ENCODE measurements around the gene PHKG1. TPM values are rescaled to one million over a fixed set of nuclear protein-coding genes. Genes with fewer than 3 reads are reported as not detected.
"Not testable (repeated sequence)": the region's sequence is repeated elsewhere in the genome, so short reads cannot be mapped to it uniquely, and the experiment has no call there.

Gene PHKG1
- total RNA-seq, 2 donors from 2014 or later, result 1.1 to 1.7 TPM

GRCh38 chr7:56079450-56080185, 13.1 kb downstream of the PHKG1 start:
- no peaks in the 10 kb centered on the region for H3K27me3 ChIP-seq
- intact Hi-C loops (cut with DNase I), result no loop called here

GRCh38 chr7:56078196-56078595, 14.6 kb downstream of the PHKG1 start:
- H3K36me3 ChIP-seq, result no peaks in the 10 kb centered on the region

More at GRCh38 chr7:56079450-56080185, 13.1 kb downstream of the PHKG1 start:
- Histone ChIP-seq H3K4me3 (no peak overlapping the region), H3K4me1 (no peaks in the 10 kb centered on the region), H3K27ac (no peak overlapping the region), H3K36me3 (no peaks in the 10 kb centered on the region), H3K9ac (ENCODE audit: low read depth in 2 of 2, low read length in 2 of 2) (peak overlapping the region in 1 of 2 donors; percentile 35), H3K9me3 (no peaks in the 10 kb centered on the region)
- DNase-seq, result peak; percentile 33
- peak; percentile 24 for TF ChIP-seq CTCF (IDR thresholded peaks at IDR 0.05)

GRCh38 chr7:56077681-56078080, 15.1 kb downstream of the PHKG1 start:
- no peak for DNase-seq

More at GRCh38 chr7:56078196-56078595, 14.6 kb downstream of the PHKG1 start:
- intact Hi-C loops (cut with DNase I), result no loop called here
- H3K27me3 ChIP-seq, result no peaks in the 10 kb centered on the region
- H3K9me3 ChIP-seq, result no peaks in the 10 kb centered on the region
- H3K27ac ChIP-seq, result no peak overlapping the region
- DNase-seq, result no peak
- no peaks in the 10 kb centered on the region for H3K4me1 ChIP-seq
- no peak for TF ChIP-seq CTCF (IDR thresholded peaks at IDR 0.05)
- no peak overlapping the region for H3K9ac ChIP-seq (ENCODE audit: low read depth in 2 of 2, low read length in 2 of 2)
- no peak overlapping the region for H3K4me3 ChIP-seq

GRCh38 chr7:56074371-56074791, 18.4 kb downstream of the PHKG1 start:
- Histone ChIP-seq H3K4me1 (no peaks in the 10 kb centered on the region), H3K9me3 (no peaks in the 10 kb centered on the region), H3K4me3 (no peak overlapping the region), H3K27me3 (no peaks in the 10 kb centered on the region), H3K36me3 (no peaks in the 10 kb centered on the region), H3K9ac (ENCODE audit: low read depth in 2 of 2, low read length in 2 of 2) (no peak overlapping the region), H3K27ac (no peak overlapping the region)
- peak; percentile 87 for DNase-seq
- peak; percentile 92 for TF ChIP-seq CTCF (IDR thresholded peaks at IDR 0.05)
- intact Hi-C loops (cut with DNase I), result loop anchor here (2.0 kb wide), 2 partner anchors 70 to 434 kb away; no protein-coding TSS in a partner anchor

More at GRCh38 chr7:56077681-56078080, 15.1 kb downstream of the PHKG1 start:
- H3K4me1 ChIP-seq, result no peaks in the 10 kb centered on the region
- no peaks in the 10 kb centered on the region for H3K36me3 ChIP-seq
- H3K9ac ChIP-seq (ENCODE audit: low read depth in 2 of 2, low read length in 2 of 2), result no peak overlapping the region
- intact Hi-C loops (cut with DNase I), result no loop called here
- H3K9me3 ChIP-seq, result no peaks in the 10 kb centered on the region
- no peaks in the 10 kb centered on the region for H3K27me3 ChIP-seq
- H3K27ac ChIP-seq, result no peak overlapping the region
- no peak overlapping the region for H3K4me3 ChIP-seq
- TF ChIP-seq CTCF (IDR thresholded peaks at IDR 0.05), result no peak

- H3K27me3 ChIP-seq; H3K4me1 ChIP-seq; intact Hi-C loops (cut with DNase I); DNase-seq; H3K9ac ChIP-seq (ENCODE audit: low read depth in 2 of 2, low read length in 2 of 2); H3K36me3 ChIP-seq; H3K27ac ChIP-seq; H3K4me3 ChIP-seq; H3K9me3 ChIP-seq: not testable (repeated sequence)
Measured at GRCh38 chr7:56066376-56066775, 26.4 kb downstream of the PHKG1 start.

All from colonic mucosa (tissue), 4 donors.